GF-D8 (cell line): ENCODE data around the gene SMIM3.
"Not testable (repeated sequence)": the region's sequence is repeated elsewhere in the genome, so short reads cannot be mapped to it uniquely, and the experiment has no call there.

Experiments used
- DNase-seq: peaks from one replicate; lab custom pipeline; 2025; lab: John Stamatoyannopoulos, UW

The SMIM3 gene

GRCh38 chr5:150794927-150795326, 16.4 kb downstream of the SMIM3 start:
- no peak for DNase-seq

GRCh38 chr5:150797384-150797783, 18.8 kb downstream of the SMIM3 start:
- no peak for DNase-seq

GRCh38 chr5:150801117-150801927, 22.8 kb downstream of the SMIM3 start:
- DNase-seq: peak; percentile 11

GRCh38 chr5:150804388-150804787, 25.8 kb downstream of the SMIM3 start:
- no peak for DNase-seq

- DNase-seq: no peak
Measured at GRCh38 chr5:150809363-150809762, 30.8 kb downstream of the SMIM3 start.

- DNase-seq: no peak
Measured at GRCh38 chr5:150815010-150815409, 36.5 kb downstream of the SMIM3 start.

GRCh38 chr5:150816946-150817345, 38.4 kb downstream of the SMIM3 start:
- no peak for DNase-seq

- no peak for DNase-seq
Measured at GRCh38 chr5:150829744-150830143, 51.2 kb downstream of the SMIM3 start.

GRCh38 chr5:150831821-150832220, 53.3 kb downstream of the SMIM3 start:
- not testable (repeated sequence) for DNase-seq

- DNase-seq: no peak
Measured at GRCh38 chr5:150836064-150836463, 57.5 kb downstream of the SMIM3 start.

GRCh38 chr5:150836703-150837102, 58.1 kb downstream of the SMIM3 start:
- no peak for DNase-seq

GRCh38 chr5:150845185-150845859, 66.8 kb downstream of the SMIM3 start:
- DNase-seq: not testable (repeated sequence)

GRCh38 chr5:150846308-150846653, 67.7 kb downstream of the SMIM3 start, which contains the start of gene IRGM:
IRGM (plus strand) TSS chr5:150846521; CDS start chr5:150848124, 1,603 bp downstream.
- not testable (repeated sequence) for DNase-seq
